ENCODE data around the gene CIB1. TPM values are rescaled to one million over a fixed set of nuclear protein-coding genes. Genes with fewer than 3 reads are reported as not detected.

CIB1 gene
- total RNA-seq, 2 experiments from 2014 or later = 279 to 295 TPM

GRCh38 chr15:90212221-90213098 lies 21.3 kb downstream of the CIB1 start:
- CTCF ChIA-PET = no interaction called here
- H3K36me3 ChIP-seq (ENCODE audit: insufficient read depth, low read length) = peaks cover 7% of the 10 kb centered on the region
- no peaks in the 10 kb centered on the region for H3K27me3 ChIP-seq (ENCODE audit: control insufficient read depth in 1 of 2, insufficient read depth in 2 of 2, low read length in 2 of 2)
- H3K27ac ChIP-seq (ENCODE audit: low read depth in 1 of 2, low read length in 2 of 2) = no peak overlapping the region
- H3K27ac Mint-ChIP-seq = no peak overlapping the region
- H3K4me3 ChIP-seq (ENCODE audit: low read length) = no peak overlapping the region
- TF ChIP-seq CTCF (IDR thresholded peaks at IDR 0.05) = no peak
- peaks cover 23% of the 10 kb centered on the region for H3K4me1 ChIP-seq (ENCODE audit: insufficient read depth, low read length)
- no peaks in the 10 kb centered on the region for H3K27me3 Mint-ChIP-seq
- no peak overlapping the region for H3K4me3 Mint-ChIP-seq
- H3K4me1 Mint-ChIP-seq (ENCODE audit: low read depth) = peaks cover 19% of the 10 kb centered on the region
- H3K36me3 Mint-ChIP-seq (ENCODE audit: low read depth) = peaks cover 6% of the 10 kb centered on the region
- H3K9me3 Mint-ChIP-seq = no peaks in the 10 kb centered on the region
- intact Hi-C loops (cut with DNase I, micrococcal nuclease) = no loop called here
- H3K9me3 ChIP-seq (ENCODE audit: control insufficient read depth in 1 of 2, insufficient read depth in 1 of 2, low read length in 2 of 2) = no peaks in the 10 kb centered on the region
- DNase-seq (no peak), ATAC-seq (ENCODE audit: poor library complexity) (no peak)
- POLR2A ChIA-PET = interaction anchor here (0.7 kb wide), 1 partner anchor 11 kb away, joined by 3 read pairs; the partner anchor contains the start of gene SEMA4B

- H3K9me3 ChIP-seq (ENCODE audit: control insufficient read depth in 1 of 2, insufficient read depth in 1 of 2, low read length in 2 of 2) = no peaks in the 10 kb centered on the region
- no peaks in the 10 kb centered on the region for H3K27me3 Mint-ChIP-seq
- no peak for DNase-seq
- no peaks in the 10 kb centered on the region for H3K27me3 ChIP-seq (ENCODE audit: control insufficient read depth in 1 of 2, insufficient read depth in 2 of 2, low read length in 2 of 2)
- H3K4me3 Mint-ChIP-seq = no peak overlapping the region
- CTCF ChIA-PET = no interaction called here
- ATAC-seq (ENCODE audit: poor library complexity) = no peak
- H3K36me3 ChIP-seq (ENCODE audit: insufficient read depth, low read length) = peaks cover 8% of the 10 kb centered on the region
- H3K9me3 Mint-ChIP-seq = no peaks in the 10 kb centered on the region
- intact Hi-C loops (cut with DNase I, micrococcal nuclease) = no loop called here
- H3K27ac Mint-ChIP-seq = no peak overlapping the region
- no peak overlapping the region for H3K4me3 ChIP-seq (ENCODE audit: low read length)
- peaks cover 6% of the 10 kb centered on the region for H3K36me3 Mint-ChIP-seq (ENCODE audit: low read depth)
- POLR2A ChIA-PET = no interaction called here
- no peak for TF ChIP-seq CTCF (IDR thresholded peaks at IDR 0.05)
- peaks cover 19% of the 10 kb centered on the region for H3K4me1 Mint-ChIP-seq (ENCODE audit: low read depth)
- no peak overlapping the region for H3K27ac ChIP-seq (ENCODE audit: low read depth in 1 of 2, low read length in 2 of 2)
- peaks cover 23% of the 10 kb centered on the region for H3K4me1 ChIP-seq (ENCODE audit: insufficient read depth, low read length)
Measured at GRCh38 chr15:90211440-90212143, 22.1 kb downstream of the CIB1 start.

GRCh38 chr15:90211009-90211408 lies 22.7 kb downstream of the CIB1 start:
- peaks cover 19% of the 10 kb centered on the region for H3K4me1 Mint-ChIP-seq (ENCODE audit: low read depth)
- ChIA-PET CTCF (no interaction called here), POLR2A (no interaction called here)
- H3K27ac Mint-ChIP-seq = no peak overlapping the region
- Histone ChIP-seq H3K36me3 (ENCODE audit: insufficient read depth, low read length) (peaks cover 12% of the 10 kb centered on the region), H3K27me3 (ENCODE audit: control insufficient read depth in 1 of 2, insufficient read depth in 2 of 2, low read length in 2 of 2) (no peaks in the 10 kb centered on the region), H3K27ac (ENCODE audit: low read depth in 1 of 2, low read length in 2 of 2) (no peak overlapping the region), H3K4me3 (ENCODE audit: low read length) (no peak overlapping the region), H3K4me1 (ENCODE audit: insufficient read depth, low read length) (peaks cover 23% of the 10 kb centered on the region), H3K9me3 (ENCODE audit: control insufficient read depth in 1 of 2, insufficient read depth in 1 of 2, low read length in 2 of 2) (no peaks in the 10 kb centered on the region)
- DNase-seq = no peak
- intact Hi-C loops (cut with DNase I, micrococcal nuclease) = no loop called here
- H3K36me3 Mint-ChIP-seq (ENCODE audit: low read depth) = peaks cover 6% of the 10 kb centered on the region
- no peak for ATAC-seq (ENCODE audit: poor library complexity)
- no peak overlapping the region for H3K4me3 Mint-ChIP-seq
- no peak for TF ChIP-seq CTCF (IDR thresholded peaks at IDR 0.05)
- H3K27me3 Mint-ChIP-seq = no peaks in the 10 kb centered on the region
- no peaks in the 10 kb centered on the region for H3K9me3 Mint-ChIP-seq

All from CD4-positive, alpha-beta T cell (primary cell).